IgD-negative memory B cell (primary cell): ENCODE results near the gene RNPEPL1. TPM values are rescaled to one million over a fixed set of nuclear protein-coding genes. Genes with fewer than 3 reads are reported as not detected.

Experiments used
- H3K27ac Mint-ChIP-seq, 3 donors: one replicate each; pipeline ENCODE4 v1.8.0; 2020 to 2022; ENCODE audit warnings: mild to moderate bottlenecking in 3 of 3, mixed read lengths in 3 of 3, moderate library complexity in 1 of 3
- H3K27me3 Mint-ChIP-seq: one replicate; pipeline ENCODE4 v1.8.0; 2021; ENCODE audit warnings: mixed read lengths
- H3K36me3 Mint-ChIP-seq: one replicate; pipeline ENCODE4 v1.8.0; 2020; ENCODE audit warnings: mild to moderate bottlenecking, mixed read lengths
- H3K4me1 Mint-ChIP-seq, 3 donors: one replicate each; pipeline ENCODE4 v1.8.0; 2020 to 2022; ENCODE audit warnings: mixed read lengths in 3 of 3, mild to moderate bottlenecking in 1 of 3
- H3K4me3 Mint-ChIP-seq, 4 donors: one replicate each; pipeline ENCODE4 v1.8.0; 2020 to 2022; ENCODE audit warnings: mild to moderate bottlenecking in 4 of 4, mixed read lengths in 4 of 4, moderate library complexity in 3 of 4
- H3K9me3 Mint-ChIP-seq, 3 donors: one replicate each; pipeline ENCODE4 v1.8.0; 2020 to 2021; ENCODE audit warnings: mixed read lengths in 3 of 3, mild to moderate bottlenecking in 1 of 3
- polyA plus RNA-seq: library from polyadenylated mRNA; unstranded; fragments of 300-500 nt; fragmentation: Illumina TruSeq; gene quantifications from one replicate; pipeline ENCODE4 v1.2.3, GENCODE V29; 2021

RNPEPL1 gene
- polyA plus RNA-seq, 1 donor from 2014 or later: 22.6 TPM

DNA sequence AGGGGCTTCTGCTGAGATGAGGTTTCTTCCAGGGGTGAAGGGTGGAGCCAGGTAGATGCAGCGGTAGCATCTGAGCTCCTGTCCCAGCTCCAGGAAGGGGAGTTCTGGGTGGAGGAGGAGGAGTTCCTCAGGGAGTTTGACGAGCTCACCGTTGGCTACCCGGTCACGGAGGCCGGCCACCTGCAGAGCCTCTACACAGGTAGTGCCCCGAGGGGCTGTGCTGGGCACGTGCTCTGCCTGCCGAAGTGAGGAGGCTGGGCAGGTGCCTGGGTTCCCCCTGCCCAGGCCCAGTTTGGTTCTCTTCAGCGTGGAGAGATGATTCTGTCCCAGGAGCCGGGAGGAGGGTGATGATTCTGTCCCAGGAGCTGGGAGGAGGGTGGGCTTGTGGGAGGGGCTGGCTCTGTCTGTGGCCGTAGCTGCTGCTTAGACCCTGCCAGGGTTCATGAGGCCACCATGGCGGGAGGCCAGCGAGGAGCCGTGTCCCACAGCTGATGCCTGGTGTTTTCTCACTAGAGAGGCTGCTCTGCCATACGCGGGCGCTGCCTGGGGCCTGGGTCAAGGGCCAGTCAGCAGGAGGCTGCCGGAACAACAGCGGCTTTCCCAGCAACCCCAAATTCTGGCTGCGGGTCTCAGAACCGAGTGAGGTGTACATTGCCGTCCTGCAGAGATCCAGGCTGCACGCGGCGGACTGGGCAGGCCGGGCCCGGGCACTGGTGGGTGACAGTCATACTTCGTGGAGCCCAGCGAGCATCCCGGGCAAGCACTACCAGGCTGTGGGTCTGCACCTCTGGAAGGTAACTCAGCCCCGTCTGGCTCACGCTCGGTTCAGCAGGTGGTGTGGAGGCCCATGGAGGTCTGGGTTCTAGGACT, 26.5 kb downstream of the RNPEPL1 start:
- Mint-ChIP-seq H3K4me3 (no peak overlapping the region), H3K36me3 (peaks cover 2% of the 10 kb centered on the region), H3K4me1 (no peaks in the 10 kb centered on the region), H3K9me3 (no peaks in the 10 kb centered on the region), H3K27ac (no peak overlapping the region), H3K27me3 (no peaks in the 10 kb centered on the region)

- H3K27me3 Mint-ChIP-seq: no peaks in the 10 kb centered on the region
- H3K36me3 Mint-ChIP-seq: peaks cover 2% of the 10 kb centered on the region
- no peak overlapping the region for H3K4me3 Mint-ChIP-seq
- no peaks in the 10 kb centered on the region for H3K4me1 Mint-ChIP-seq
- H3K9me3 Mint-ChIP-seq: no peaks in the 10 kb centered on the region
- no peak overlapping the region for H3K27ac Mint-ChIP-seq
Observed at GRCh38 chr2:240595381-240596079, 27.2 kb downstream of the RNPEPL1 start.

DNA sequence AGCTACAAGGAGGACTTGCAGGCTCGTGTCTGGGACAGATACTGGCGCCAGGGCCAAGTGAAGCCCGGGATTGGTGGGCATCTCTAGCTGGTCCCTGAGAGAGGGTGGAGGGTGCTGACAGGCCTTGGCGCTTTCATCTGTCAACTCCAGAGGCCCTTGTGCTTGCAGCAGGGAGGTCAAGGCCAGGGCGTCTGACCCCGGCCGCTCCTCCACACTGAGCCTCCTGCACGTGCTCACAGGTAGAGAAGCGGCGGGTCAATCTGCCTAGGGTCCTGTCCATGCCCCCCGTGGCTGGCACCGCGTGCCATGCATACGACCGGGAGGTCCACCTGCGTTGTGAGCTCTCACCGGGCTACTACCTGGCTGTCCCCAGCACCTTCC, 27.8 kb downstream of the RNPEPL1 start:
- H3K36me3 Mint-ChIP-seq: peaks cover 2% of the 10 kb centered on the region
- no peaks in the 10 kb centered on the region for H3K27me3 Mint-ChIP-seq
- no peaks in the 10 kb centered on the region for H3K9me3 Mint-ChIP-seq
- no peak overlapping the region for H3K27ac Mint-ChIP-seq
- no peak overlapping the region for H3K4me3 Mint-ChIP-seq
- no peaks in the 10 kb centered on the region for H3K4me1 Mint-ChIP-seq

DNA sequence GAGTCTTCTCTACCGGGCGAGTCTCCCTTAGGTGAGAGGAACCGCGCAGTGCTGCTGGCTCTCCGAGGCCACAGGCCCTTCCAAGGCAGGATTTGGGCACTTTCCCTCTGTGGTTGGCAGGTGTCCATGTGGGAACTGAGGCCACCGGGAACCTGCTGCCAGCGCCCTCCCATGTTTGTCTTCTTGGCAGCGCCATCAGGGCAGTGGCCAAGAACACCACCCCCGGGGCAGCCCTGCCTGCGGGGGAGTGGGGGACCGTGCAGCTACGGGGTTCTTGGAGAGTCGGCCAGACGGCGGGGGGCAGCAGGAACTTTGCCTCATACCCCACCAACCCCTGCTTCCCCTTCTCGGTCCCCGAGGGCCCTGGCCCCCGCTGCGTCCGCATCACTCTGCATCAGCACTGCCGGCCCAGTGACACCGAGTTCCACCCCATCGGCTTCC, 28.2 kb downstream of the RNPEPL1 start:
- Mint-ChIP-seq H3K4me1 (no peaks in the 10 kb centered on the region), H3K27me3 (no peaks in the 10 kb centered on the region), H3K36me3 (peaks cover 3% of the 10 kb centered on the region), H3K9me3 (no peaks in the 10 kb centered on the region), H3K4me3 (no peak overlapping the region), H3K27ac (no peak overlapping the region)

- Mint-ChIP-seq H3K9me3 (no peaks in the 10 kb centered on the region), H3K36me3 (peaks cover 1% of the 10 kb centered on the region), H3K27ac (no peak overlapping the region), H3K4me1 (no peaks in the 10 kb centered on the region), H3K27me3 (no peaks in the 10 kb centered on the region), H3K4me3 (no peak overlapping the region)
Observed at GRCh38 chr2:240597054-240597418, 28.8 kb downstream of the RNPEPL1 start.

GRCh38 chr2:240597419-240598181, 29.3 kb downstream of the RNPEPL1 start:
- H3K27me3 Mint-ChIP-seq: no peaks in the 10 kb centered on the region
- no peaks in the 10 kb centered on the region for H3K4me1 Mint-ChIP-seq
- H3K9me3 Mint-ChIP-seq: no peaks in the 10 kb centered on the region
- no peak overlapping the region for H3K4me3 Mint-ChIP-seq
- no peak overlapping the region for H3K27ac Mint-ChIP-seq
- H3K36me3 Mint-ChIP-seq: peaks cover 1% of the 10 kb centered on the region

GRCh38 chr2:240598311-240598911, 30.1 kb downstream of the RNPEPL1 start:
- no peaks in the 10 kb centered on the region for H3K9me3 Mint-ChIP-seq
- no peaks in the 10 kb centered on the region for H3K4me1 Mint-ChIP-seq
- H3K36me3 Mint-ChIP-seq: peaks cover 1% of the 10 kb centered on the region
- H3K27me3 Mint-ChIP-seq: no peaks in the 10 kb centered on the region
- no peak overlapping the region for H3K27ac Mint-ChIP-seq
- H3K4me3 Mint-ChIP-seq: no peak overlapping the region

- Mint-ChIP-seq H3K36me3 (peaks cover 1% of the 10 kb centered on the region), H3K9me3 (no peaks in the 10 kb centered on the region), H3K4me1 (no peaks in the 10 kb centered on the region), H3K27ac (no peak overlapping the region), H3K27me3 (no peaks in the 10 kb centered on the region), H3K4me3 (peak overlapping the region in 1 of 4 donors; percentile 39)
Observed at GRCh38 chr2:240599141-240599583, 30.9 kb downstream of the RNPEPL1 start.

DNA sequence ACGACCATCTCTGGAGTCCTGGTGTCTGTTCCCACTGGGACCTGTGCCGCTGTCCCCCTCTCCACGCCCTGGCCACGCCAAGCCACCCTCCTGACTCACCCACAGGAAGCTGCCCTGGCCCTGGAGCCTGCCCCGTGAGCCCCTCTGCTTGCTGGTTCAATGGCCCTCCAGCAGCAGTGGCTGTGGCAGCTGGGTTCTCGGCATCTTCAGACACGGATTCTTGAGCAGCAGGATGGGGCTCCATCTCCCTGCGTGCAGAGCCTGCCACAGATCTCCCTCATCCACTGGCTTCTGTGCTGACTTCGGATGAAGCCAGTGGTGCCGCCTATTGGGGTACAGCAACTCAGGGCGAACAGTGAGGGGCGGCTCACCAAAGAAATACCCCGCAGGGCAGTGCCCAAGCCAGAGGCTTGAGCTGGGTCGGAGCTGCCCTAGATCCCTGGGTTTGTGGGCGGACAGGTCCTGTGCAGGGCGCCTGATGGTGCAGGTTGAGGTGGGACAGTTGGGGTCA, 32.2 kb downstream of the RNPEPL1 start:
- no peaks in the 10 kb centered on the region for H3K27me3 Mint-ChIP-seq
- no peak overlapping the region for H3K4me3 Mint-ChIP-seq
- no peak overlapping the region for H3K27ac Mint-ChIP-seq
- no peaks in the 10 kb centered on the region for H3K4me1 Mint-ChIP-seq
- H3K9me3 Mint-ChIP-seq: no peaks in the 10 kb centered on the region
- peaks cover 1% of the 10 kb centered on the region for H3K36me3 Mint-ChIP-seq

GRCh38 chr2:240601061-240601830, 33.0 kb downstream of the RNPEPL1 start:
- H3K4me3 Mint-ChIP-seq: no peak overlapping the region
- no peaks in the 10 kb centered on the region for H3K4me1 Mint-ChIP-seq
- H3K27me3 Mint-ChIP-seq: no peaks in the 10 kb centered on the region
- H3K9me3 Mint-ChIP-seq: no peaks in the 10 kb centered on the region
- H3K36me3 Mint-ChIP-seq: peaks cover 1% of the 10 kb centered on the region
- no peak overlapping the region for H3K27ac Mint-ChIP-seq

GRCh38 chr2:240601831-240602160, 33.5 kb downstream of the RNPEPL1 start:
- Mint-ChIP-seq H3K27me3 (no peaks in the 10 kb centered on the region), H3K36me3 (peaks cover 1% of the 10 kb centered on the region), H3K4me1 (no peaks in the 10 kb centered on the region), H3K9me3 (no peaks in the 10 kb centered on the region), H3K27ac (no peak overlapping the region), H3K4me3 (no peak overlapping the region)

DNA sequence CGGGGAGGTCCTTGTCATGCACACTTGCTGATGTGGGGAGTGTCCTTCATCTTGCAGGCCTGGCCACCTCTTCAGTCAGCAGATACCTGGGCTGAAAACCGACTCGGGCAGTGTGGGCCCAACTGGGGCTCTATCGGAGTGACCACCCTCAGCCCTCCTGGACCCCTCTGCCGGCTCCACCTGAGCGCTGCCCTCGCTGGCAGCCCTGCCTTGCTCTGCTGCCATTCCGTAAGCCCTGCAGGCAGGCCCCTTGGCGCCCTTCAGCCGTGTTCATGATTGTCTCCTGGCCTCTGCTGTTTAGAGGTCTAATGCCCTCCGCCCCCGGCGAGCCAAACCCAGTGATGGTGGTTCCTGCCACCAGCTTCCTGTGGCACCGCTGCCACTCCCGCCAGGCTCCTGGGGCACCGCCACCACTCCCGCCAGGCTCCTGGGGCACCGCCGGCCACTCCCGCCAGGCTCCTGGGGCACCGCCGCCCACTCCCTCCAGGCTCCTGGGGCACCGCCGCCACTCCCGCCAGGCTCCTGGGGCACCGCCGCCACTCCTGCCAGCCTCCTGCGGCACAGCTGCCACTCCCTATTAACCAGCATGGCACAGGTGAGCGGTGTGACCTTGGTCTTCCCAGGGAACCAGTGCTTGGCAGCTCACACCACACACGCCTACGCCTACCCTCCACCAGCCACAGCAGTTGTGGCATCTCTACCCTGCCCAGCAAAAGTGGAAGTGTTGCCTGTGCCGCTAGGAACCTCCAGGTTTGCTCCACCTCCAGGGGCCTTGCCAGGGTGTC, 34.2 kb downstream of the RNPEPL1 start:
- H3K27me3 Mint-ChIP-seq: no peaks in the 10 kb centered on the region
- H3K9me3 Mint-ChIP-seq: no peaks in the 10 kb centered on the region
- no peaks in the 10 kb centered on the region for H3K4me1 Mint-ChIP-seq
- H3K27ac Mint-ChIP-seq: no peak overlapping the region
- H3K36me3 Mint-ChIP-seq: peaks cover 1% of the 10 kb centered on the region
- H3K4me3 Mint-ChIP-seq: no peak overlapping the region

- Mint-ChIP-seq H3K4me1 (no peaks in the 10 kb centered on the region), H3K27ac (no peak overlapping the region), H3K9me3 (no peaks in the 10 kb centered on the region), H3K4me3 (no peak overlapping the region), H3K27me3 (no peaks in the 10 kb centered on the region), H3K36me3 (peaks cover 1% of the 10 kb centered on the region)
Observed at GRCh38 chr2:240603081-240603835, 35.0 kb downstream of the RNPEPL1 start.
